DMS 273 treated with DMSO at 0.1 percent for 48 hours (cell line): ENCODE data around the gene VAV1.
"Not testable (repeated sequence)": the region's sequence is repeated elsewhere in the genome, so short reads cannot be mapped to it uniquely, and the experiment has no call there.

ENCODE experiments used
- DNase-seq: peaks from one replicate; lab custom pipeline; 2025; lab: John Stamatoyannopoulos, UW

VAV1 gene

DNA sequence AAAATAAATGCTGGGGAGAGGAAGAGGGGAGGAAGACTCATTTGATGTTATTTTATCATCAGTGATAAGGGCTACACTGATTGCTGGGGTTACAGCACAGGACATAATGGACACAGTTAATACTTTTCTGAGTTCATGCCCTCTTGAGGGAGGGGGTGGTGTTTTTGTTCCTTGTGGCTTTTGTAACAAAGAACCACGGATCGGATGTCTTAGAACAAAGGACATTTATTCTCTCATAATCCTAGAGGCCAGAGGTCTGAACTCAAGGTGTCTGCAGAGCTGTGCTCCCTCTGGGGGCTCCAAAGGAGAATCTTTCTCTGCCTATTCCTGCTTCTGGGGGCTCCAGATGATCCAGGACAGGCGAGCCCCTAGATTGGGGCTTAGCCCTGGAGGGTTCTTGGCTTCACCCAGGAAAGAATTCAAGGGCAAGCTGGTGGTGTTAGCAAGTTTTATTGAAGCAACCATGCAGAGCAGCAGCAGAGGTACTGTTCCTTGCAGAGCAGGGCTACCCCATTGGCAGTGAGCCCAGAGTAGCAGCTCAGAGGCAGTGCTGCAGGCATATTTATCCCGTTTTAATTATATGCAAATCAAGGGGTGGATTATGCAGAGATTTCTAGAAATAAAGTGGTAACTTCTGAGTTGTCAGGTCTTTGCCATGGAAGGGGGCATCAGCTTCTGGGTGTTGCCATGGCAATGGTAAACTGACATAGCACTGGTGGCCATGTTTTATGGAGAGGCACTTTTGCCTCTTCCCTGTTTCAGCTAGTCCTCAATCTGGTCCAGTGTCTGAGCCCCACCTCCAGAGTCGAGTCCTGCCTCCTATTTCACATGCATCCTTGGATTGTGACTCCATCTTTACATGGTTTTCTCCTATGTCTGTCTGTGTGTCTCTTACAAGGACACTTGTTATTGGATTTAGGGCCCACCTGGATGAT lies 18.0 kb downstream of the VAV1 start:
- no peak for DNase-seq

DNA sequence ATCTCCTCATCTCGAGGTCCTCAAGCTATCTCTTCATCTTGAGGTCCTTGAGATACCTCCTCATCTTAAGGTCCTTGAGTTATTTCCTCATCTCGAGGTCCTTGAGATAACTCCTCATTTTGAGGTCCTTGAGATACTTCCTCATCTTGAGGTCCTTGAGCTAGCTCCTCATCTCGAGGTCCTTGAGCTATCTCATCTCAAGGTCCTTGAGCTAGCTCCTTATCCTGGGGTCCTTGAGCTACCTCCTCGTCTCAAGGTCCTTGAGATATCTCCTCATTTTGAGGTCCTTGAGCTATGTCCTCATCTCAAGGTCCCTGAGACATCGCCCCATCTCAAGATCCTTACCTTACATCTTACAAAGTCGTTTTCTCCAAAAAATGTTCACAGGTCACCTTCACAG lies 18.7 kb downstream of the VAV1 start:
- DNase-seq, result no peak

DNA sequence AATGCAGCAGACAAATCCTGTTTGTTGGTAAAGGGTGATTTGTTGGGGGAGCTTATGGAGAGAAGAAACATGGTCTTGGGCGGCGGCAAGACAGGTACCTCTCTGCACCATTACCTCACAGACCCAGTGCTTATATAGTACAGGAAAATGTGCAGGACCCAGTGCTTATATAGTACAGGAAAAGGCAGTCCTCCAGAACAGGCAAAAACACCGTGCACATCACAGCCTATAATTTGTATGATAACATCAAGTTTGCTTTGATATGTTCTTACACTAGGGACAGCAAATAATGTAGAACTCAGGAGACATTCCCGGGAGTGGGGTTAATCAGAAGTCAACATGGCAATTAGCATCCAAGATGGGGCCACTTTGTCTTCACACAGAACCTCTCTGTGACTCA lies 20.9 kb downstream of the VAV1 start:
- no peak for DNase-seq

GRCh38 chr19:6793973-6794372 lies 21.5 kb downstream of the VAV1 start:
- no peak for DNase-seq

DNA sequence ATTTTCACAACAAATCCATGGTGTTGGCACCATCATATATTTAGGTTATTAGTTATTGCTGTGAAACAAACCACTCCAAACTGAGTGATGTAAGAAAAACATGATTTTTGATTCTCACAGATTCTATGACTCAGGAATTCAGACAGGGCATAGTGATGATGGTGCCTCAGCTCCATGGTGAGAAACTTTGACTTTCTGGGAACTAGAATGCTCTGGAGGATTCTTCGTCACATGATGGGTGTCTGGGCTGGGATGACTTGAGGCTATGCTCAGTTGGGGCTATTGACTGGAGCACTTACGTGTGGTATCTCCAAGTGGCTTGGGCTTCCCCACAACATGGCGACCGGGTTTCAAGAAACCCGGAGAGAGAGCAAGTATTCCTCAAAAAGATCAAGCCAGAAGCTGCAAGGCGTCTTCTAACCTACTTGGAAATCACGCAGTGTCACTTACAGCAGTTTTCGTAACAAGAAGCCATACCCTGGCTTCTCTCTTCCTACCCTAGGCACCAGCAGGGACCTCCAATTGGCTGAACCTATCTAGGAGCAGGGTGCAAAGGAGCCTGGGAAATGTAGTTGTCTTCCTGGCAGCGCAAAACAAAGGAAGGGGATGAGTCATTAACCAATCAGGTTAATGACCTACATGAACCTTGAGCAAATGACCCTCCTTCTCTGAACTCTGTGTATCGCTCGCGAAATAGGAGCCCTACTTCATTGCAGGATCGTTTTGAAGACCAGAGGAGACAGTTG lies 22.4 kb downstream of the VAV1 start:
- DNase-seq, result no peak

- no peak for DNase-seq
Observed at GRCh38 chr19:6796278-6796677, 23.8 kb downstream of the VAV1 start.

- DNase-seq, result no peak
Observed at GRCh38 chr19:6797646-6798045, 25.1 kb downstream of the VAV1 start.

- not testable (repeated sequence) for DNase-seq
Observed at GRCh38 chr19:6800160-6800790, 27.8 kb downstream of the VAV1 start.

GRCh38 chr19:6800991-6801484 lies 28.5 kb downstream of the VAV1 start:
- DNase-seq, result no peak

DNA sequence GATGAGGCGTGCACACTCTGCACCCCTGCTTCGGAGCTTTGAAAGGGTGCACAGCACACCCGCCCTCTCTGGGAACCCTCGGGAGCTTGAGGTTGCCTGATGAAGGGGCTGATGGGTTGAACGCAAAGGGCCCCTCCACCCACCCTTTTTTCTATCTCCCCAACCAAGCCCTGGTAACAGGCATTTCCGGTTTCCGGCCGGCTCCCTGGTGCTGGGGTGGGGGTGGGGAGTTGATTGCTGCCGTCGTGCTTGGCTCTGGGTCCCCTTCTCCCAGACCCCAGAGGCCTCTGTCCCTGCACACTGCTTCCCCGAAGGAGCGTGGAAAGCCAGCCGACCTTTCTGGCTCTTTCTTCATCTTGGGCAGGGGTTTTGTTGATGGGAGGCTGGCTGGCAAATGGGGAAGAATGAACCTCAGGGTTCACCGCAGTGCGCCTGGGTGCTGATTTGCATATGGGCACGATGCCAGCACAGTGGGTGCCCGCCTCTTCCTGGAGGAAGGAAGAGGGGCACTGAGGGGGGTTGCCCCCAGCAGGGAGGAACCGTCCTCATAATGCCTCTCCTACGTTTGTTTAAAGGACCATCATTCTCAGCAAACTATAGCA lies 29.1 kb downstream of the VAV1 start:
- DNase-seq, result no peak

DNA sequence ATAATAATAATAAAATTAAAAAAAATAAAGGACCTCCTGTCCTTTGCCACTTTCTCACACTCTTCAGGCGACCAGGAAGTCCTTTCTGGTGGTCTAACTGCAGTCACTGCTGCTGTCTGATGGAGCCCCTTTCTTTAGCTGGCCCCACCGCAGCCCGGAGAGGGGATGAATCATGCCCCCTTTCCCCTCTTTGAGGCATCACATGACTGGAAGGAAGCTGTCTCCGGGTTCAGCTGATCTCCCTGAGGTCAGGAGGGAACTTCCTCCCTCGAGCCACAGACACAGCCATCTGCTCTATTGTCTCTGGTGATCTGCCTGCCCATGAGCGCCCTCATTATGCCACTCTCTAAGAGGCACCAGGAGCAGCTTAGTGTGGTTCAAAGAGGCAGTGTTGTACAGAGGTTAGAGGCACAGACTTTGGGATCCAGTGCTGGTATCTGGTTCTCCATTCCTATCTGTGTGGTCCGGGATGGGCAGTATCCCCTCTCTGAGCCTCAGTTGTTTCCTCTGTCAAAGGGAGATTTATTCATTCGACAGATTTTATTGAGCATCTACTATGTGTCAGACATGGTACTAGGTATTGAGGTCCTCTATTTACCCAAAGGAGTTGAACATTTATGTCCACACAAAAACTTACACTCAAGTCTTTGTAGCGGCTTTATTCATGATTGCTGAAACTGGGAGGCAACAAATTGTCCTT lies 30.0 kb downstream of the VAV1 start:
- peak; percentile 6 for DNase-seq

DNA sequence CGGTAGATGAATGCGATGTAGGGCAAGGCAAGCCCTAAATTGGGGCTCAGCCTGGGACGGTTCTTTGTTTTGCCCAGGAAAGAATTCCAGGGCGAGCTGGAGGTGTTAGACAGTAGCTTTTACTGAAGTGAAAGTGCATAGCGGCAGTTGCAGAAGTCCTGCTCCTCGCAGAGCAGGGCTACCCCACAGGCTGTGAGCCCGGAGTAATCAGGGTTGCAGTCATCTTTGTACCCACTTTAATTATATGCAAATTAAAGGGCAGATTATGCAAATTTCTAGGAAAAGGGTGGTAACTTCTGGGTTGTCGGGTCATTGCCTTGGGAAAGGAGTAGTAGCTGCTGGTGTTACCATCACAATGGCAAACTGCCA lies 30.5 kb downstream of the VAV1 start:
- no peak for DNase-seq

- no peak for DNase-seq
Observed at GRCh38 chr19:6806488-6806887, 34.0 kb downstream of the VAV1 start.

- DNase-seq, result no peak
Observed at GRCh38 chr19:6807291-6807690, 34.8 kb downstream of the VAV1 start.

GRCh38 chr19:6808494-6808893 lies 36.0 kb downstream of the VAV1 start:
- no peak for DNase-seq

DNA sequence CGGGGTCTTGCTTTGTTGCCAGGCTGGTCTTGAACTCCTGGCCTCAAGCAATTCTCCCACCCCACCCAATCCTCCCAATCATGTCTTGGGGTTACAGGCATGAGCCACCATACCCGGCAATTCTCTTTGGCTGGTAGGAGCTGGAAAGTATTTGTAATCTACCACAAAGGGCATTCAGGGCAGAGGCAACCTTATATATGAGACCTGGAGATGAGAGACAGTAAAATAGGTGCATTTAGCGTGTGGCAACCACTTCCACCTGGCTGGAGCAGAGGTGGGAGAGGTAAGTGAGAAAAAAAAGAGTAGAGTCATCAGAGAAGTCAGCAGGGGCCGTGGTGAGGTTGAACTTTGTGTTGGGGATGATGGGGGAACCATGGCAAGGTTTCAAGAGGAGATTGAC lies 36.8 kb downstream of the VAV1 start:
- no peak for DNase-seq

DNA sequence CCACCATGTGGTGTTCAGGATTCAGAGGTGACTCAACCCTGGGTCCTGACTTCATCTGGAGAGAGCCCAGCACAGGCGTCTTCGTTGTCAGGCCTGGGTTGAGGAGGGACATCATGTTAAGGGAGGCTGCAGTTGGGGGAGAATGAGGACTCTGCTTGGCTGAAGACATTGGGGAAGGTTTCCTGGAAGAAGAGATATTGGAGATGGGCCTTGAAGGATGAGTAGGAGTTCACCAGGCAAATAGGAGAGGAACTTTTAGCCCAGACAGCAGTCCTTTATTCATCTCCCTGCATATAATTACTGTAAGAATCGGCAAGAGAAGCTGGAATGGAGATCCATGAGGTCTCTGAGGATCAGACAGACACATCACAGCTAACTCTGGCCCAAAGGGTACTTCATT lies 38.9 kb downstream of the VAV1 start:
- no peak for DNase-seq

DNA sequence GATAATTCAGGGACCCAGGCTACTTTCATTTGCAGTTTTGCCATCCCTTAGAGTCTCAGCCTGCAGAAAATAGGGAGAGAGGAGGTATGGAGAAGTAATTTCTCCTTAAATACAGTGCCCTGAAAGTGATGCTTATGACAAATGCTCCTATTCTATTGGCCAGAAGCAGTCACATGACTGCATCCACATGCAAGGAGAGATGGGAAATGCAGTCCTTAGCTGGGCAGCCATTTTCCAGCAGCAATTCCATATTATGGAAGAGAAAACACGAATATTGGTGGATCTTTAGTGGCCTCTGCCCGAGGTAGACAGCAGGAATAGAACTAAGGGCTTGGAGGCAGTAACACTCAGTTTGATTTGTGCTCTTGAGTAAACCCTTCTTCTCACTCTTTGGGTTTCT lies 39.4 kb downstream of the VAV1 start:
- peak; percentile 16 for DNase-seq

GRCh38 chr19:6812612-6813011 lies 40.1 kb downstream of the VAV1 start:
- no peak for DNase-seq

GRCh38 chr19:6813659-6814058 lies 41.2 kb downstream of the VAV1 start:
- DNase-seq, result no peak

- no peak for DNase-seq
Observed at GRCh38 chr19:6817179-6817578, 44.7 kb downstream of the VAV1 start.

GRCh38 chr19:6818246-6818645 lies 45.7 kb downstream of the VAV1 start:
- DNase-seq, result no peak
